ENCODE data around the gene NKAP.
"Not testable (repeated sequence)": the region's sequence is repeated elsewhere in the genome, so short reads cannot be mapped to it uniquely, and the experiment has no call there.

The NKAP gene

GRCh38 chrX:119984652-119985051 lies 41.1 kb upstream of the NKAP start:
- no CpG with 5 or more reads among the region's 5 CpGs for WGBS (ENCODE audit: extremely low coverage, insufficient coverage, low lambda C conversion rate)
- no peaks in the 10 kb centered on the region for H3K36me3 ChIP-seq (ENCODE audit: control insufficient read depth, insufficient read depth, low read length)
- no peak overlapping the region for H2BK15ac ChIP-seq (replicated peaks; ENCODE audit: low read depth)
- H4K5ac ChIP-seq (ENCODE audit: low read length): no peak overlapping the region
- H3K18ac ChIP-seq (ENCODE audit: low read length): no peak overlapping the region
- no peak overlapping the region for H3K56ac ChIP-seq (ENCODE audit: low read length)
- no peak overlapping the region for H3K4ac ChIP-seq (ENCODE audit: low read depth, low read length)
- H3K27ac ChIP-seq (ENCODE audit: low read depth, low read length): no peak overlapping the region
- H3K79me2 ChIP-seq (ENCODE audit: control insufficient read depth, insufficient read depth, low read length): no peaks in the 10 kb centered on the region
- H2AK5ac ChIP-seq (ENCODE audit: low read length): no peak overlapping the region
- H3K4me3 ChIP-seq (ENCODE audit: low read length): no peak overlapping the region
- no peak overlapping the region for H3K9ac ChIP-seq (ENCODE audit: low read length)
- DNase-seq: no peak
- H3K4me1 ChIP-seq (ENCODE audit: control insufficient read depth, low read depth, low read length): no peaks in the 10 kb centered on the region
- H4K8ac ChIP-seq (ENCODE audit: low read depth, low read length): no peak overlapping the region
- no peak overlapping the region for H3K23ac ChIP-seq (ENCODE audit: low read length)
- H3K79me1 ChIP-seq (ENCODE audit: low read length): no peaks in the 10 kb centered on the region
- no peak overlapping the region for H2BK5ac ChIP-seq (ENCODE audit: low read length)
- H2BK120ac ChIP-seq (ENCODE audit: low read depth, low read length): no peak overlapping the region
- H3K27me3 ChIP-seq (ENCODE audit: insufficient read depth, low read length, poor library complexity): peaks cover 2% of the 10 kb centered on the region
- H3K4me2 ChIP-seq (ENCODE audit: low read length): no peak overlapping the region

GRCh38 chrX:119983494-119983893 lies 39.9 kb upstream of the NKAP start:
- H4K8ac ChIP-seq (ENCODE audit: low read depth, low read length): no peak overlapping the region
- no peak overlapping the region for H4K5ac ChIP-seq (ENCODE audit: low read length)
- H3K79me2 ChIP-seq (ENCODE audit: control insufficient read depth, insufficient read depth, low read length): no peaks in the 10 kb centered on the region
- no peaks in the 10 kb centered on the region for H3K36me3 ChIP-seq (ENCODE audit: control insufficient read depth, insufficient read depth, low read length)
- no peak overlapping the region for H3K9ac ChIP-seq (ENCODE audit: low read length)
- H3K56ac ChIP-seq (ENCODE audit: low read length): no peak overlapping the region
- no peak overlapping the region for H3K27ac ChIP-seq (ENCODE audit: low read depth, low read length)
- no peak overlapping the region for H3K23ac ChIP-seq (ENCODE audit: low read length)
- H2BK5ac ChIP-seq (ENCODE audit: low read length): no peak overlapping the region
- no peaks in the 10 kb centered on the region for H3K79me1 ChIP-seq (ENCODE audit: low read length)
- H3K27me3 ChIP-seq (ENCODE audit: insufficient read depth, low read length, poor library complexity): no peaks in the 10 kb centered on the region
- H2BK120ac ChIP-seq (ENCODE audit: low read depth, low read length): no peak overlapping the region
- H3K4me2 ChIP-seq (ENCODE audit: low read length): no peak overlapping the region
- no peaks in the 10 kb centered on the region for H3K4me1 ChIP-seq (ENCODE audit: control insufficient read depth, low read depth, low read length)
- no CpG with 5 or more reads among the region's 2 CpGs for WGBS (ENCODE audit: extremely low coverage, insufficient coverage, low lambda C conversion rate)
- H2AK5ac ChIP-seq (ENCODE audit: low read length): no peak overlapping the region
- no peak overlapping the region for H3K4me3 ChIP-seq (ENCODE audit: low read length)
- H2BK15ac ChIP-seq (replicated peaks; ENCODE audit: low read depth): no peak overlapping the region
- DNase-seq: no peak
- no peak overlapping the region for H3K18ac ChIP-seq (ENCODE audit: low read length)
- no peak overlapping the region for H3K4ac ChIP-seq (ENCODE audit: low read depth, low read length)

GRCh38 chrX:119982145-119982544 lies 38.6 kb upstream of the NKAP start:
- no peak overlapping the region for H3K56ac ChIP-seq (ENCODE audit: low read length)
- WGBS (ENCODE audit: extremely low coverage, insufficient coverage, low lambda C conversion rate): no CpG with 5 or more reads among the region's 3 CpGs
- no peak overlapping the region for H2BK120ac ChIP-seq (ENCODE audit: low read depth, low read length)
- H3K9ac ChIP-seq (ENCODE audit: low read length): no peak overlapping the region
- H3K18ac ChIP-seq (ENCODE audit: low read length): no peak overlapping the region
- H3K4me2 ChIP-seq (ENCODE audit: low read length): no peak overlapping the region
- H2AK5ac ChIP-seq (ENCODE audit: low read length): no peak overlapping the region
- H3K79me2 ChIP-seq (ENCODE audit: control insufficient read depth, insufficient read depth, low read length): no peaks in the 10 kb centered on the region
- no peak overlapping the region for H4K5ac ChIP-seq (ENCODE audit: low read length)
- no peak overlapping the region for H4K8ac ChIP-seq (ENCODE audit: low read depth, low read length)
- no peak overlapping the region for H3K4ac ChIP-seq (ENCODE audit: low read depth, low read length)
- no peak overlapping the region for H2BK5ac ChIP-seq (ENCODE audit: low read length)
- no peaks in the 10 kb centered on the region for H3K79me1 ChIP-seq (ENCODE audit: low read length)
- DNase-seq: no peak
- H3K23ac ChIP-seq (ENCODE audit: low read length): no peak overlapping the region
- H3K36me3 ChIP-seq (ENCODE audit: control insufficient read depth, insufficient read depth, low read length): no peaks in the 10 kb centered on the region
- no peak overlapping the region for H2BK15ac ChIP-seq (replicated peaks; ENCODE audit: low read depth)
- H3K4me1 ChIP-seq (ENCODE audit: control insufficient read depth, low read depth, low read length): no peaks in the 10 kb centered on the region
- no peaks in the 10 kb centered on the region for H3K27me3 ChIP-seq (ENCODE audit: insufficient read depth, low read length, poor library complexity)
- H3K4me3 ChIP-seq (ENCODE audit: low read length): no peak overlapping the region
- no peak overlapping the region for H3K27ac ChIP-seq (ENCODE audit: low read depth, low read length)

- no CpG with 5 or more reads among the region's 15 CpGs for WGBS (ENCODE audit: extremely low coverage, insufficient coverage, low lambda C conversion rate)
- no peaks in the 10 kb centered on the region for H3K4me1 ChIP-seq (ENCODE audit: control insufficient read depth, low read depth, low read length)
- no peak overlapping the region for H2BK120ac ChIP-seq (ENCODE audit: low read depth, low read length)
- no peaks in the 10 kb centered on the region for H3K36me3 ChIP-seq (ENCODE audit: control insufficient read depth, insufficient read depth, low read length)
- no peak overlapping the region for H3K27ac ChIP-seq (ENCODE audit: low read depth, low read length)
- H3K56ac ChIP-seq (ENCODE audit: low read length): no peak overlapping the region
- no peaks in the 10 kb centered on the region for H3K79me2 ChIP-seq (ENCODE audit: control insufficient read depth, insufficient read depth, low read length)
- no peak overlapping the region for H3K4me3 ChIP-seq (ENCODE audit: low read length)
- H4K5ac ChIP-seq (ENCODE audit: low read length): no peak overlapping the region
- H2AK5ac ChIP-seq (ENCODE audit: low read length): no peak overlapping the region
- peak; percentile 76 for DNase-seq
- no peak overlapping the region for H3K4ac ChIP-seq (ENCODE audit: low read depth, low read length)
- H3K9ac ChIP-seq (ENCODE audit: low read length): no peak overlapping the region
- H2BK5ac ChIP-seq (ENCODE audit: low read length): no peak overlapping the region
- H3K4me2 ChIP-seq (ENCODE audit: low read length): no peak overlapping the region
- no peak overlapping the region for H3K23ac ChIP-seq (ENCODE audit: low read length)
- H2BK15ac ChIP-seq (replicated peaks; ENCODE audit: low read depth): no peak overlapping the region
- H3K79me1 ChIP-seq (ENCODE audit: low read length): no peaks in the 10 kb centered on the region
- H3K18ac ChIP-seq (ENCODE audit: low read length): no peak overlapping the region
- H3K27me3 ChIP-seq (ENCODE audit: insufficient read depth, low read length, poor library complexity): no peaks in the 10 kb centered on the region
- H4K8ac ChIP-seq (ENCODE audit: low read depth, low read length): no peak overlapping the region
Measured at GRCh38 chrX:119981286-119982070, 37.9 kb upstream of the NKAP start.

GRCh38 chrX:119977172-119977571 lies 33.6 kb upstream of the NKAP start:
- H3K23ac ChIP-seq (ENCODE audit: low read length); H3K4me3 ChIP-seq (ENCODE audit: low read length); H3K4ac ChIP-seq (ENCODE audit: low read depth, low read length); H3K27ac ChIP-seq (ENCODE audit: low read depth, low read length); H3K18ac ChIP-seq (ENCODE audit: low read length); H3K4me2 ChIP-seq (ENCODE audit: low read length); H2BK120ac ChIP-seq (ENCODE audit: low read depth, low read length); H3K56ac ChIP-seq (ENCODE audit: low read length); H3K79me2 ChIP-seq (ENCODE audit: control insufficient read depth, insufficient read depth, low read length); H3K79me1 ChIP-seq (ENCODE audit: low read length); H3K36me3 ChIP-seq (ENCODE audit: control insufficient read depth, insufficient read depth, low read length); H4K5ac ChIP-seq (ENCODE audit: low read length); H3K27me3 ChIP-seq (ENCODE audit: insufficient read depth, low read length, poor library complexity); H3K4me1 ChIP-seq (ENCODE audit: control insufficient read depth, low read depth, low read length); H2BK5ac ChIP-seq (ENCODE audit: low read length); H3K9ac ChIP-seq (ENCODE audit: low read length); H2BK15ac ChIP-seq (replicated peaks; ENCODE audit: low read depth); DNase-seq; H4K8ac ChIP-seq (ENCODE audit: low read depth, low read length); H2AK5ac ChIP-seq (ENCODE audit: low read length): not testable (repeated sequence)
- no CpG with 5 or more reads among the region's 4 CpGs for WGBS (ENCODE audit: extremely low coverage, insufficient coverage, low lambda C conversion rate)

- Histone ChIP-seq H3K79me1 (ENCODE audit: low read length) (no peaks in the 10 kb centered on the region), H3K4me3 (ENCODE audit: low read length) (no peak overlapping the region), H2BK120ac (ENCODE audit: low read depth, low read length) (no peak overlapping the region), H3K56ac (ENCODE audit: low read length) (no peak overlapping the region), H2BK15ac (replicated peaks; ENCODE audit: low read depth) (no peak overlapping the region), H2BK5ac (ENCODE audit: low read length) (no peak overlapping the region), H3K4ac (ENCODE audit: low read depth, low read length) (no peak overlapping the region), H3K18ac (ENCODE audit: low read length) (no peak overlapping the region), H3K79me2 (ENCODE audit: control insufficient read depth, insufficient read depth, low read length) (no peaks in the 10 kb centered on the region), H3K36me3 (ENCODE audit: control insufficient read depth, insufficient read depth, low read length) (no peaks in the 10 kb centered on the region), H3K4me1 (ENCODE audit: control insufficient read depth, low read depth, low read length) (no peaks in the 10 kb centered on the region), H3K4me2 (ENCODE audit: low read length) (no peak overlapping the region), H3K9ac (ENCODE audit: low read length) (no peak overlapping the region), H3K27ac (ENCODE audit: low read depth, low read length) (no peak overlapping the region), H4K8ac (ENCODE audit: low read depth, low read length) (no peak overlapping the region), H4K5ac (ENCODE audit: low read length) (no peak overlapping the region), H2AK5ac (ENCODE audit: low read length) (no peak overlapping the region), H3K23ac (ENCODE audit: low read length) (no peak overlapping the region), H3K27me3 (ENCODE audit: insufficient read depth, low read length, poor library complexity) (no peaks in the 10 kb centered on the region)
- DNase-seq: no peak
- no CpG with 5 or more reads among the region's 5 CpGs for WGBS (ENCODE audit: extremely low coverage, insufficient coverage, low lambda C conversion rate)
Measured at GRCh38 chrX:119971184-119971583, 27.6 kb upstream of the NKAP start.
